T47D (cell line): Measurements from ENCODE around the gene GNB3.

Source experiments
- DNase-seq, 2 experiments: peaks; one replicate each; pipeline versions ENCODE4 v3.0.0 to v3.0.0-alpha.2; 2011 to 2012; ENCODE audit warnings: low read depth in 1 of 2, low spot score in 1 of 2
- JUND ChIP-seq: IDR thresholded peaks from 2 replicates; pipeline ENCODE4 v1.6.1; 2012; ENCODE audit warnings: low read depth
- in situ Hi-C: cut with HindIII; loops from 2 replicates; pipeline ENCODE4 v1.10.0; 2016; ENCODE audit warnings: low sequenced_read_pairs, low pct_unique_long_range_greater_than_20kb

Gene GNB3

GRCh38 chr12:6834873-6835272, 5.9 kb upstream of the GNB3 start:
- no peak for DNase-seq
- TF ChIP-seq JUND, result no peak
- in situ Hi-C loops, result no loop called here

GRCh38 chr12:6836851-6837250, 3.9 kb upstream of the GNB3 start:
- DNase-seq, result no peak
- TF ChIP-seq JUND, result no peak
- in situ Hi-C loops, result no loop called here

GRCh38 chr12:6837370-6838060, 3.2 kb upstream of the GNB3 start:
- in situ Hi-C loops, result no loop called here
- no peak for TF ChIP-seq JUND

GRCh38 chr12:6838854-6839253, 1.9 kb upstream of the GNB3 start:
- in situ Hi-C loops, result no loop called here
- no peak for TF ChIP-seq JUND
- no peak for DNase-seq

More at GRCh38 chr12:6837370-6838060, 3.2 kb upstream of the GNB3 start:
- DNase-seq, result no peak

- no peak for DNase-seq
- TF ChIP-seq JUND, result no peak
- in situ Hi-C loops, result no loop called here
Measured at GRCh38 chr12:6839482-6840201, 1.1 kb upstream of the GNB3 start.

- TF ChIP-seq JUND, result no peak
- in situ Hi-C loops, result no loop called here
- DNase-seq, result no peak
Measured at GRCh38 chr12:6840330-6840729, 395 bp upstream of the GNB3 start.

- TF ChIP-seq JUND, result no peak
- DNase-seq, result no peak
- in situ Hi-C loops, result no loop called here
Measured at GRCh38 chr12:6842075-6842474, 1.4 kb downstream of the GNB3 start.

- TF ChIP-seq JUND, result no peak
- DNase-seq, result no peak
Measured at GRCh38 chr12:6843118-6843902, 2.6 kb downstream of the GNB3 start.

GRCh38 chr12:6845395-6845794, 4.7 kb downstream of the GNB3 start:
- in situ Hi-C loops, result no loop called here
- no peak for DNase-seq
- no peak for TF ChIP-seq JUND

More at GRCh38 chr12:6843118-6843902, 2.6 kb downstream of the GNB3 start:
- in situ Hi-C loops, result no loop called here

GRCh38 chr12:6846316-6846869, 5.7 kb downstream of the GNB3 start:
- DNase-seq, result no peak
- in situ Hi-C loops, result no loop called here
- TF ChIP-seq JUND, result no peak

GRCh38 chr12:6847676-6848075, 7.0 kb downstream of the GNB3 start:
- TF ChIP-seq JUND, result no peak
- no peak for DNase-seq
- in situ Hi-C loops, result no loop called here

GRCh38 chr12:6849427-6849826, 8.7 kb downstream of the GNB3 start:
- DNase-seq, result no peak
- no peak for TF ChIP-seq JUND
- in situ Hi-C loops, result no loop called here
